Left lung (tissue), 10 donors: ENCODE data around the gene TLE6. TPM values are rescaled to one million over a fixed set of nuclear protein-coding genes. Genes with fewer than 3 reads are reported as not detected.
"Not testable (repeated sequence)": the region's sequence is repeated elsewhere in the genome, so short reads cannot be mapped to it uniquely, and the experiment has no call there.

Experiments
- ATAC-seq: fragments of 200-7000 bp; cut with Tn5 transposase; one replicate; pipeline ENCODE4 v1.9.1; 2020; ENCODE audit warnings: moderate library complexity
- DNase-seq, 4 donors: peaks; one replicate each; pipeline ENCODE4 v3.0.0-alpha.2; 2013 to 2020
- H3K27ac ChIP-seq, 2 donors: fragments of 200-600 bp; sonication (generic) in 1 of 2; one replicate each; pipeline versions ENCODE4 v1.5.0 to v1.8.0; 2020 to 2021
- H3K27me3 ChIP-seq, 2 donors: fragments of 200-600 bp; sonication (generic) in 1 of 2; one replicate each; pipeline versions ENCODE4 v1.5.0 to v1.8.0; 2020 to 2021
- H3K36me3 ChIP-seq, 2 donors: fragments of 200-600 bp; sonication (generic) in 1 of 2; one replicate each; pipeline versions ENCODE4 v1.5.0 to v1.8.0; 2020 to 2021
- H3K4me1 ChIP-seq, 2 donors: fragments of 200-600 bp; one replicate each; pipeline ENCODE4 v1.8.0; 2021
- H3K4me3 ChIP-seq, 2 donors: fragments of 200-600 bp; sonication (generic) in 1 of 2; one replicate each; pipeline versions ENCODE4 v1.5.0 to v1.8.0; 2020 to 2021; ENCODE audit warnings: mild to moderate bottlenecking in 1 of 2
- H3K9me3 ChIP-seq, 2 donors: fragments of 200-600 bp; sonication (generic) in 1 of 2; one replicate each; pipeline versions ENCODE4 v1.5.0 to v1.8.0; 2020 to 2021
- intact Hi-C, 2 donors: fragments of 100-400 bp; cut with DNase I; formaldehyde crosslinking; loops; one replicate each; pipeline versions ENCODE4 v1.11.2 to v1.14.2; 2022
- polyA plus RNA-seq, 6 donors: library from polyadenylated mRNA; unstranded; fragments of 120-200 nt; gene quantifications; one replicate each; pipeline ENCODE4 v1.2.1, GENCODE V29; 2013; ENCODE audit not compliant: insufficient read length in 6 of 6
- total RNA-seq, 2 donors: library from RNA; stranded (reverse); fragmentation: NEBNext Ultra II Directional; extraction: Animal tissue kit (Norgen Biotek cat#: 25700); gene quantifications; one replicate each; pipeline ENCODE4 v1.2.1, GENCODE V29; 2021
- TF ChIP-seq, protein P1 (sequence below), 2 donors: fragments of 200-600 bp; sonication (generic) in 1 of 2; IDR thresholded peaks; one replicate each; pipeline versions ENCODE4 v1.5.0 to v1.8.0; 2021; ENCODE audit warnings: antibody characterized with exemption in 2 of 2
- donor health status: DM: no; HTN: yes; CAD: no.
- donor health status: DM: no; HTN: no; CAD: no.

TLE6 gene
- total and polyA plus RNA-seq, 8 donors = 3.3 to 16.0 (median 10.5) TPM

DNA sequence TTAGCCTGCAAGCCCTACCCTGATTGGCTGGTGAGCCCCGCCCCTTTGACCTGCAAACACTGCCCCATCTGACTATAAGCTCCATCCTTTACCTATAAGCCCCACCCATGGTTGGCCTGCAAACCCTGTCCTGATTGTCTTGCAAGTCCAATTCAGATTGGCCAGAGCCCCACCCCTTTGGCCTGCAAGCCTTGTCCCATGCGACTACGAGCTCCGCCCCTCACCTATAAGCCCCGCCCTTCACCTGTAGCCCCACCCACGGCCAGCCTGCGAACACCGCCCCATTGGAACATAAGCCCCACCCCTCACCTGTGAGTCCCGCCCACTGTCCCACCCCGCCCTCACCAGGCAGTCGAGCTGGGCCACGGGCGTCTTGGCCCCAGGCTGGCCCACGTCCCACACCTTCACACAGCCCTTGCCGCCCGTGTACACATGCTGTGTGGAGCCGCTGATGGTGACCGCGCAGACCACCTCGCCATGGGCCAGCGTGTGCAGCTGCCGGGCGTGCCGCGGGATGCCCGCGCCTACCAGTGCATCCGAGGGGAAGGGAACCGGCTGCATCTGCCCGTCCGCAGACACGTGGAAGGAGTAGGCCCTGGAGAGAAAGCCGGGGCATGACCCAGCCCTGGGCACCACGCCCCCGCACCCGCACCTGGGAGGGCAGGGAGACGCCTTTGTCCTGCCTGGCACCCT is 28.9 kb downstream of the TLE6 start:
- ATAC-seq = peak; percentile 15
- TF ChIP-seq, protein P1, sequence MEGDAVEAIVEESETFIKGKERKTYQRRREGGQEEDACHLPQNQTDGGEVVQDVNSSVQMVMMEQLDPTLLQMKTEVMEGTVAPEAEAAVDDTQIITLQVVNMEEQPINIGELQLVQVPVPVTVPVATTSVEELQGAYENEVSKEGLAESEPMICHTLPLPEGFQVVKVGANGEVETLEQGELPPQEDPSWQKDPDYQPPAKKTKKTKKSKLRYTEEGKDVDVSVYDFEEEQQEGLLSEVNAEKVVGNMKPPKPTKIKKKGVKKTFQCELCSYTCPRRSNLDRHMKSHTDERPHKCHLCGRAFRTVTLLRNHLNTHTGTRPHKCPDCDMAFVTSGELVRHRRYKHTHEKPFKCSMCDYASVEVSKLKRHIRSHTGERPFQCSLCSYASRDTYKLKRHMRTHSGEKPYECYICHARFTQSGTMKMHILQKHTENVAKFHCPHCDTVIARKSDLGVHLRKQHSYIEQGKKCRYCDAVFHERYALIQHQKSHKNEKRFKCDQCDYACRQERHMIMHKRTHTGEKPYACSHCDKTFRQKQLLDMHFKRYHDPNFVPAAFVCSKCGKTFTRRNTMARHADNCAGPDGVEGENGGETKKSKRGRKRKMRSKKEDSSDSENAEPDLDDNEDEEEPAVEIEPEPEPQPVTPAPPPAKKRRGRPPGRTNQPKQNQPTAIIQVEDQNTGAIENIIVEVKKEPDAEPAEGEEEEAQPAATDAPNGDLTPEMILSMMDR (IDR thresholded peaks at IDR 0.05) = no peak

DNA sequence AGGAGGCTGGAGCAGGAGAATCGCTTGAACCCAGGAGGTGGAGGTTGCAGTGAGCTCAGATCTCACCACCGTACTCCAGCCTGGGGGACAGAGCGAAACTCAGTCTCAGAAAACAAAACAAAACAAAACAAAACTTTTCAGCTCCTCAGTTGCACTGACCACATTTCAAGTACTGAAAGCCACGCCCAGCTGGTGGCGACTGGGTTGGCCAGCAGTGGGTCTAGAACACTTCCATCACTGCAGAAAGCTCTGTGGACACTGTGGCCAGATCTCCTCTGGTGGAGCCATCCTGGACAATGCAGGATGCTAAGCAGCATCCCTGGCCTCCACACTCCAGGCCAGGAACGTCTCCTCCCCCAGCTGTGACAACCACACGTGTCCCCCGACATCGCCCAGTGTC is 30.6 kb downstream of the TLE6 start:
- intact Hi-C loops = no loop called here
- Histone ChIP-seq H3K36me3 (peaks cover 0 to 46% of the 10 kb centered on the region in 2 donors), H3K4me1 (no peaks in the 10 kb centered on the region), H3K4me3 (no peak overlapping the region), H3K27me3 (no peaks in the 10 kb centered on the region), H3K27ac (no peak overlapping the region), H3K9me3 (no peaks in the 10 kb centered on the region)
- TF ChIP-seq, protein P1 (IDR thresholded peaks at IDR 0.05) = no peak
- ATAC-seq = no peak
- DNase-seq = no peak

More for the DNA sequence above, 28.9 kb downstream of the TLE6 start:
- Histone ChIP-seq H3K9me3 (no peaks in the 10 kb centered on the region), H3K27me3 (no peaks in the 10 kb centered on the region), H3K4me3 (no peak overlapping the region), H3K4me1 (no peaks in the 10 kb centered on the region), H3K36me3 (peaks cover 0 to 54% of the 10 kb centered on the region in 2 donors), H3K27ac (no peak overlapping the region)
- DNase-seq = no peak
- intact Hi-C loops = no loop called here

DNA sequence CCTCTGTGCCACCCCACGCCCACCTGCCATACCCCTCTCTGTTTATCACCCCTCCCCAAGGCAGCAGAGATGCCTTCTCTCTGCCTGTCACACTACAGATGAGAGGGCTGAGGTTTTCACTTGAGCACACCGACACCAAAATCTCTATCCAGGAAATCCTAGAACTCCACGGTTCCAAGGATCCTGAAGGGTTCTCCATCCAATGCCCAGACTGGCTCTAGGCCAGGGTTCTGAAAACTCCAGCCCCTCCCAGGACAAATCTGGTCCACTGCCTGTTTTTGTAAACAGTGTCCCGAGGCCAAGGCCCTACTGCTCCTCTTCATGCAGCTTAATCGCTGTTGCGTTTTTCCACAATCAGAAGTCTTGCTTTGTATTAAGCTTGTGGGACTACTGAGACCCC is 31.6 kb downstream of the TLE6 start:
- TF ChIP-seq, protein P1 (IDR thresholded peaks at IDR 0.05) = no peak
- Histone ChIP-seq H3K9me3 (no peaks in the 10 kb centered on the region), H3K4me1 (no peaks in the 10 kb centered on the region), H3K4me3 (no peak overlapping the region), H3K27ac (no peak overlapping the region), H3K27me3 (no peaks in the 10 kb centered on the region), H3K36me3 (peaks cover 0 to 55% of the 10 kb centered on the region in 2 donors)
- ATAC-seq (no peak), DNase-seq (no peak)
- intact Hi-C loops = no loop called here

DNA sequence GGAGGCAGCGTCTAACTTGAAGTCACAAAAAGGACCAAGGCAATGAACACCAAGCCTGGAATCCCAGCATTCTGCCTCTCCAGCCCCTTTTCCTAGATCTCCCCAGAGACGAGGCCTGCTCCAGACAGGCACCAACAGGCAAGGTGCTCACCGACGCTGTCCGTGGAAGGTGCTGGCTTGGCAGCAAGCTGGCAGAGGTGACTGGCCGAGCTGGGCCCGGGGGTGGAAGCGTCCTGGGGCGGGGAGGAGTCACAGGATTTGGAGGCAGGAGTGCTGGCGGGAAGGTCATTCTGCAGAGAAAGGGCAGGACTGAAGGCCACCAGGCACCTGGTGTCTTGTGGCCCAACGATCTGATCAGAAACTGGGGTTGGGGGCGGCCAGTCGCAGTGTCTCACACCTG is 33.5 kb downstream of the TLE6 start:
- Histone ChIP-seq H3K36me3 (peaks cover 0 to 50% of the 10 kb centered on the region in 2 donors), H3K9me3 (no peaks in the 10 kb centered on the region), H3K4me3 (no peak overlapping the region), H3K27me3 (no peaks in the 10 kb centered on the region), H3K4me1 (no peaks in the 10 kb centered on the region), H3K27ac (no peak overlapping the region)
- intact Hi-C loops = no loop called here
- TF ChIP-seq, protein P1 (IDR thresholded peaks at IDR 0.05) = no peak
- ATAC-seq (no peak), DNase-seq (no peak)

DNA sequence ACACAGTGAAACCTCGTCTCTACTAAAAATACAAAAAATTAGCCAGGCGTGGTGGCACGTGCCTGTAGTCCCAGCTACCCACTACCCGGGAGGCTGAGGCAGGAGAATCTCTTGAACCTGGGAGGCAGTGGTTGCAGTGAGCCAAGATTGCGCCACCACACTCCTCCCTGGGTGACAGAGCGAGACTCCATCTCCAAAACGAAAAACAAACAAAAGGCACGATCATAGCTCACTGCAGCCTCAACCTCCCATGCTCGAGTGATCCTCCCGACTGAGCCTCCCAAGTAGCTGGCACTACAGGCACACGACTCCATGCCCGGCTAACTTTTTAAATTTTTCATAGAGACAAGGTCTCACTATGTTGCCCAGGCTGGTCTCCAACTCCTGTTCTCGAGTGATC is 34.7 kb downstream of the TLE6 start:
- DNase-seq = not testable (repeated sequence)

More for the DNA sequence above, 34.7 kb downstream of the TLE6 start:
- ATAC-seq, H3K4me3 ChIP-seq, H3K27me3 ChIP-seq, H3K9me3 ChIP-seq, H3K27ac ChIP-seq, H3K4me1 ChIP-seq, intact Hi-C loops: not testable (repeated sequence)
- H3K36me3 ChIP-seq = peaks cover 0 to 47% of the 10 kb centered on the region in 2 donors
